Measurements from ENCODE around the gene ZNF3.

ZNF3 gene

DNA sequence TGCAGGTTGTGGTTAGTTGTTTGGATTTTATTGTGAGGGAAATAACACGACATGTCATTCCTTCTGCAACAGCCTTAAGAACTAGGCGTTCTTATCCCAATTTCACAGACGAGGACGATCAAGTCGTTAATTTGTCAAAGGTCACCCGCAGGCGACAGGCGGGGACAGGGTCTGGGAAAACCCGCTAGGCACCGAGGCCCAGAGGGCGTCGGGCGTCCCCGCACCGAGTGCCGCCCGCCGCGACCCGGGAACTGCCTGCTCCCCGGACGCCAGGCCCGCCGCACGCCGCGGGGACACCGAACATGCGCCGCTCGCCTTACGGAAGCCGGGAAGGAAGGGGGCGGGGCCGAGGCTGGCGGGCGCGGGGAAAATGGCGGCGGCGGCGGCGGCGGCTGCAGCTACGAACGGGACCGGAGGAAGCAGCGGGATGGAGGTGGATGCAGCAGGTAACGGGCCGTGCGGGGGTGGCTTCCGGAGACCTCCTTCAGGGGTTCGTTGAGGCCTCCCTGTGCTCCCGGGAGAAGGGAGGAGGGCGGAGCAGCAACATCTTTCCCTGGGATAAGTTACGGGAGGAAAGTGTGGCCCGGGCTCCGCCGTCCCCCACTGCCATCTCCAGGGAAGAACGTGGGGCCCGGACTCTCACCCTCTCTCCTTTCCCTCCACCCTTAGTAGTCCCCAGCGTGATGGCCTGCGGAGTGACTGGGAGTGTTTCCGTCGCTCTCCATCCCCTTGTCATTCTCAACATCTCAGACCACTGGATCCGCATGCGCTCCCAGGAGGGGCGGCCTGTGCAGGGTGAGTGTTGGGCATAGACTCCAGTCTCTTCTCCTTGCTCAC is 7.3 kb upstream of the ZNF3 start, which contains the start of gene COPS6:
TSS of gene COPS6 (plus strand) at position 349 of the 837 bp plus-strand sequence. CDS start at position 371, 22 bp downstream.
- DNase-seq (ENCODE audit: low spot score), result peak; percentile 83

DNA sequence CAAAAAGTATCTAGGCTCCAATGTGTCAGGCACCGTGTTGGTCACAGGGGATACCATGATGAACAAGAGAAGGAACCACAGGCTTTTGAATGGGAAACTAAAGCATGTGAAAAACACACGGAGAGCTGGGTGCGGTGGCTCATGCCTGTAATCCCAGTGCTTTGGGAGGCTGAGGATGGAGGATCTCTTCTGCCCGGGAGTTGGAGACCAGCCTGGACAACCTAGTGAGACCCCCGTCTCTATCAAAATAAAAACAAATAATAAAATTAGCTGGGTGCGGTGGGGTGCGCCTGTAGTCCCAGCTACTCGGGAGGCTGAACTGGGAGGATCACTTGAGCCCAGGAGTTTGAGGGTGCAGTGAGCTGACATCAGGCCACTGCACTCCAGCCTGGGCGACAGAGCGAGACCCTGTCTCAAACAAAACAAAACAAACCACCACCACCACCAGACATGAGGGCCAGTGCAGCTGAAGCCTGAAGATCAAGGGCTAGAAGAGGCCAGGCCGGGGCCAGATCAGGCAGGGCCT is 6.6 kb upstream of the ZNF3 start:
- no peak for DNase-seq (ENCODE audit: low spot score)

DNA sequence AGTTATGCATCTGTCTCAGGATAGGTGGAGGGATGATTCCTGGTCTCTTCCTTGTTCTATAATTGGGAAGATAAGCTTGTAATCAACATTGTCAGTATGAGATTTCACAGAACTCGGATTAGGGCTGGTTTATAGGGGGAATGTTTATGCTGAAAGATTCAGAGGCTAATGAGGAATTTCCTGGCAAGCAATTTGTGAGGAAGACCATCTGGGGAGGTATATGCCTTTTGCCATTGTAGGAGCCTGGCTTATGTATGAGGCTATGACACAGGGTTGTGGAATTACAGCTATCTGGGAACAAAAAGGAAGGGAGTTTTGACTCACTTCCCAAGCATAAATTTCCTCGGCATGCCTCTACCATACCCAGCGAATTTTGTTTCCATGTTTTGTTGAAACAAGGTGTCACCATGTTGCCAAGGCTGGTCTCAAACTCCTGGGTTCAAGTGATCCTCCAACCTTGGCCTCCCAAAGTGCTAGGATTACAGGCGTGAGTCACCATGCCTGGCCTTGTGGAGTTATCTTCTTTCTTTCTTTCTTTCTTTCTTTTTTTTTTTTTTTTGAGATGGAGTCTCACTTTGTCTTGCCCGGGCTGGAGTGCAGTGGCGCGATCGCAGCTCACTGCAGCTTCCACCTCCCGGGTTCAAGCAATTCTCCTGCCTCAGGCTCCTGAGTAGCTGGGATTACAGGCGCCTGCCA is 5.7 kb upstream of the ZNF3 start:
- peak; percentile 94 for DNase-seq (ENCODE audit: low spot score)

DNA sequence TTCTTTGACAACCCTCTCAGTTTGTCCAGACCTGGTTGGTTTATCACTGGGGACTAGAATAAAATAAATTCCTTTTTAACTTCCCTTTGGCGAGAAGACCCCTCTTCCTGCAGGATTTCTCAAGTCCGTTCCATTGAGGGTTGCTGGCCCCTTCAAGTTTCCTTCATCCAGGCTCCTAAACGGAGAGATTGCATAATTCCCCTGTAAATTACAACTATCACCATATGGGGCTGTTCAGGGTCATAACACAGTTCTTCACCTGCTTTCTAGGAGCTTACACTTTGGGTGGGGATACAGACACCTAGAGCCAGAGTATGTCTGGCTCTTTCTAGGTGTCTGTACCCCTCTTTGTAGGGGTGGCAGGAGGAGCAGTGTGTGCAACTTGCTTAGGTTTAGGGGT is 4.0 kb upstream of the ZNF3 start:
- DNase-seq (ENCODE audit: low spot score), result no peak

DNA sequence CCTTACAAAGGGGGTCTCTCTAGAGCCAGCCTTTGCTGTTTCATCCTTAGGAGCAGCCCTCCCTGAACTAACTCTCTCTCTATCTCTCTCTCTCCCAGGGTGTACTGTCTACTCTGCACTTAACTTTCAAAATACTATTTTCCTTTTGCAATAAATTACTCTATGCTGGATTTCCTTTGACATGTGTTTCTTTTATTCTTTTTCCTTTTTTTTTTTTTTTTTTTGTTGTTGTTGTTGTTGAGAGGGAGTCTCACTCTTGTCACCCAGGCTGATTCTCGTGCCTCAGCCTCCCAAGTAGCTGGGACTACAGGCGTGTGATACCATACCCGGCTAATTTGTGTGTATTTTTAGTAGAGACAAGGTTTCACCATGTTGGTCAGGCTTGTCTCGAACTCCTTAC is 1.5 kb upstream of the ZNF3 start:
- DNase-seq (ENCODE audit: low spot score), result no peak

DNA sequence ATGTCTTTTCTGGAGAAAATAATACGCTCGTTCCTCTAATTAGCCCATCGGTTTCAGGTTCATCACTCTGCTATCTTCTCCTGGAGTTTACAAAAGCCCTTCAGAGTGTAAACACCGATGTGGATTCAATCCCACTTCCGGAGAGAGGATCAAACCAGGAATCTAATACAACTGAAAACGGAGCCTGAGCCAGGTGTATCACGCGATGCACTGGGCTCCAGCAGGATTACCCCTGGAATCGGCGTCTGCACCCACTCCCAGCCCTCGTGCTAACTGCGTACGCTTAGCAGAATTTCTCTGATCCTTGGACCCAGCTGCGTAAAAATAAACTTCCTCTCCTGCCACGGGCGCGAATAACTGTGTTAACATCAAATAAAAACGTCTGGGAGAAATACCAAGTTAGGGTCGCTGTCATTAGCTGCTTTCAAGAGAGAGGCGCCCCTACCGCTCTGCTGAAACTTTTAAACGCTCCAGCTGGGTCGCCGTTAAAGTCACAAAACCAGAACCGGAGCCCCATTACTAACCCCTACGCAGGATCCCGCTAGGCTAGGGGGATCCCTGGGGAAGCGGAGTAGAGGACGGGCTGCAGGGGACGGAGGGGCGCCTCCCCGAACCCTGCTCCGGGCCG is 502 bp downstream of the ZNF3 start:
- DNase-seq (ENCODE audit: low spot score), result peak; percentile 58

DNA sequence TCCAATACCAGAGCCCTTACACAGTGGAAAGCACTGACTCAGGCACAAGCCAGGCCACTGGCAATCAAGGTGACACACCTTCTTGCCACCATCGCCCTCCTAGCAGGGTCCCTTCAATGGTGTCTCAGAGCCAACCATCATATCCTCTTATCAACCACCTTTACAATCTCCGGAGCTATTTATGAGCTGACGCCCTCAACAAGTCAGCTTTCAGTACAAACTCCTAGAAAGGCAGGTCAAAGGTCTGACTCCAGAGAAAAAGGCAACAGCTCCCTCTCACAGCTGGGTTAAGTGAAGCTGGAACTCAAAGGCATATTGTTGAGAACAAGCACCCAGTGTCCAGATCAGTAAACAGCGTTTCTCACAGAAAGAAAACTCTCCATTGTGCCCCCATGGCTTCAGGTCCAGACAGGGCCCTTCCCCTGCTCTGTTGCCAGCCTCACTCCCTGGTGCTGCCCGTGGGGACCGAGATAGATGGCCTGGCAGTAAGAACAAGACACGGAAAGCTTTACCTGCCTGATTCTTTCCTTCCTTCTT is 2.4 kb downstream of the ZNF3 start:
- DNase-seq (ENCODE audit: low spot score), result no peak

DNA sequence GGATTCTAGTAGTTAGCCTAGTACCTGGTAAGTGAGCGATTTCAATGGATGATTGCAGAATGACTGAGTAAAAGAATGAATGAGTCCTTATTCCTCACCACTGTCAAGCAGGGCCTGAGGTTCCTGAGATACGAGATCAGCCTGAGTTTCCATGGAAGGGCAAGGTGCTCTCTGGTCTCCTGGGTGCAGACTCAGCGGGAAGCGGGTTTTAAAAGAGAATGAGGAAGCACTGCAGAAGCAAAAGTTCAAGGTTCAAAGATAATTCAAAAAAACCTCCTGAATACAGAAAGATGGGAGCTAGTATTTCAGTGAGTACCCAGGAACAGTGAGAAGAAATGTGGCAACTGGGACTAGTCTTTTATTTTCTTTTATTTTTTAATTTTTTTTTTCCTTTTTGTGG is 4.3 kb downstream of the ZNF3 start:
- DNase-seq (ENCODE audit: low spot score), result no peak

DNA sequence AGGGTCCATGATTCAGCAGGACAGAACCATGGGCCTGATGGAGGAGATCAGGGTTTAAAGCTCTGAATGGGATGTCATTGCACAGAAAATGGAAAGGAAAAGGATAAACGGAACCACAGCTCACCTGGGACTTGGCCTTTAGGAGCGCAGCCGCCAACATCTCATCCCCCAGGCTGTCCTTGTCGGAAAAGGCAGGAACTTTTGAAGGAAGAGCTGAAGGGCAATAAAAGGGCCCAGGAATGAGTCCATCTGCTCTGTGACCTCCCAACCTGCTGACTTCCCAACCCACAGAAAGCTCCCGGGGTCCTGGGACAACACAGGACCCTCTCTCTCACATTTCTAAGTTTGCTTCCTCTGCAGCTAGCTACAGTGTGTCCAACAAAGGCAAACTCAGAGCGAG is 6.1 kb downstream of the ZNF3 start:
- no peak for DNase-seq (ENCODE audit: low spot score)

DNA sequence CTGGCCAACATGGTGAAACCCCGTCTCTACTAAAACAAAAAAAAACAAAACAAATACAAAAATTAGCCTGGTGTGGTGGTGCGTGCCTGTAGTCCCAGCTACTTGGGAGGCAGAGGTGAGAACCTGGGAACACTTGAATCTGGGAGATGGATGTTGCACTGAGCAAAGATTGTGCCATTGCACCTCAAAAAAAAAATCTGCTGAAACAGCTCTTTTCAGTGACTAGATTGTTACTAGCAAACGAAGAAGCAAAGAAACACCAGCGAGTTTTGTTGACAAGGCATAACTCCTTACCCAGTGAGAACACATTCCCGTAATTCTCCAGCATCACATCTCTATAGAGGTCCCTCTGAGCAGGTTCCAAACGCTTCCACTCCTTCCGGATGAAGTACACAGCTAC is 6.7 kb downstream of the ZNF3 start:
- no peak for DNase-seq (ENCODE audit: low spot score)

DNA sequence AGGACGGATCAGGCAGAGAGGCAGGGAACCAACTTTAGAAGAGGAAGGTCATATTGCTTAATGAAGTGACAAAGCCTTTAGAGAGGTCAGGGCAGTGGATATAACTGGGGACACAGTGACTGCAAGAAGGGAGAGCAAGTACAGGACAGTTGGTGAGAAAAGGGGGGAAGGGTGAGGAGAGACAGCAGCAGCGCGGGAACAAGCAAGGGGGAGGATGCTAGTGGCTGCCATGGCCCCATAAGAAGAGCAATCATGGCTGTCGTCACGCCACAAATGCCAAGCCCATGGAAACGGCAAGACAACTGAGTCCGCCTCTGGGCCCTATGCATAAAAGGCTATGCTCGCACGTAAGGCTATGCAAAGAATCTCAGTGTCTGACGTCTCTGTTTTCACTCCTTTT is 9.1 kb downstream of the ZNF3 start:
- DNase-seq (ENCODE audit: low spot score), result no peak

DNA sequence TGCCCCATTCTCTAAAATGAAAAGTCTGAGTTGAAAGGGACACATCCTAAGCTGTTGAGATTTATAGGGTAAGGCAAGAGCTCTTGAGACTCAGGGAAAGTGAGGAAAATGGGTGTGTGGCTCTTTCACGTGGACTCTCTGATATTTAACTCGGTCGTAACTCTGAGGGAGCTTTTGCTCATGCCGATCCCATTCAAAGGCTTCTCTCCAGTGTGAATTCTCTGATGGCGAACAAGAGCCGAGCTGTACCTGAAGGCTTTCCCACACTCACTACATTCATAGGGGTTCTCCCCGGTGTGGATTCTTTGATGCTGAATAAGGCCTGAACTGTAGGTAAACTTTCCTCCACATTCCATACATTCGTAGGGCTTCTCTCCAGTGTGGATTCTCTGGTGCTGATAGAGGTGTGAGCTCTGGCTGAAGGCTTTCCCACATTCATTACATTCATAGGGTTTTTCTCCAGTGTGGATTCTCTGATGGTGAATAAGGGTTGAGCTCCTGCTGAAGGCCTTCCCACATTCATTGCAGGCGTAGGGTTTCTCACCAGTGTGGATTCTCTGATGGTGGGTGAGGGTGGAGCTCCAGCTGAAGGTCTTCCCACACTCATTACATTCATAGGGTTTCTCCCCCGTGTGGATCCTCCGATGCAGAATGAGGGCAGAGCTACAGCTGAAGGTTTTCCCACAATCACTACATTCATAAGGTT is 10.4 kb downstream of the ZNF3 start:
- no peak for DNase-seq (ENCODE audit: low spot score)

DNA sequence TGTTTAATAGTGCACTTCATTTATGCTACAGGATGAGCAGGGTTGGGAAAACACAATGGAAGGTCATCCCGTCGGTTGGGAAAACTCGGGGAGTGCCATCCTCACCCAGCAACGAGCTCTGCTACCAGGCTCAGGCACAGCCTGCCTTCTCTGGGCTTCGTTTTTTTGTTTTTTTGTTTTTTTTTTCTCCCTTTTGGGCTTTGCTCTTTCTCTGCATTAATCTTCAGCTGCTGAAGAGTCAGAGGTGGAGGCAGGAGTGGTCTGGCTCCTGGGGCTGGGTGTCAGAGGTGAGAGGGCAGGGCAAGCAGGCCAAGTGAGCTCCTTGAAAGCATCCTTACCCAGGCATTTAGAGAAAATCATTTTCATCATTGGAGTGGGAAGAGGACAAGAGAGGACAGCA is 11.5 kb downstream of the ZNF3 start:
- DNase-seq (ENCODE audit: low spot score), result no peak

DNA sequence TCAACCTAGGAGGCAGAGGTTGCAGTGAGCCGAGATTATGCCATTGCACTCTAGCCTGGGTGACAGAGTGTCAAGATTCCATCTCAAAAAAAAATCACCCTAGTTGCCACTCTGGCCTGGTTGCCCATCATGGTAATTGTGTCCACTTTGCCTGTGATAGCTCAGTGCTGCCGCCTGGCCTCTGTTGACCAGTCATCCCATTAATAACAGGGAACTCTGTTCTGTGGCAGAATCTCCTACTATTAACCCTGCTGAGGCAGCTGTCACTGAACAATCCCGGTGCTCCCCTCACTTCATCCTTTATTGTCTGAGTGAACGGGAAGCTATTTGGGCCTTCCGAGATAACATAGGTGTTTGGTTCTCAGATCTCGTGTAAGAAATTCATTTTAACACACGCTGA is 14.6 kb downstream of the ZNF3 start:
- no peak for DNase-seq (ENCODE audit: low spot score)

DNA sequence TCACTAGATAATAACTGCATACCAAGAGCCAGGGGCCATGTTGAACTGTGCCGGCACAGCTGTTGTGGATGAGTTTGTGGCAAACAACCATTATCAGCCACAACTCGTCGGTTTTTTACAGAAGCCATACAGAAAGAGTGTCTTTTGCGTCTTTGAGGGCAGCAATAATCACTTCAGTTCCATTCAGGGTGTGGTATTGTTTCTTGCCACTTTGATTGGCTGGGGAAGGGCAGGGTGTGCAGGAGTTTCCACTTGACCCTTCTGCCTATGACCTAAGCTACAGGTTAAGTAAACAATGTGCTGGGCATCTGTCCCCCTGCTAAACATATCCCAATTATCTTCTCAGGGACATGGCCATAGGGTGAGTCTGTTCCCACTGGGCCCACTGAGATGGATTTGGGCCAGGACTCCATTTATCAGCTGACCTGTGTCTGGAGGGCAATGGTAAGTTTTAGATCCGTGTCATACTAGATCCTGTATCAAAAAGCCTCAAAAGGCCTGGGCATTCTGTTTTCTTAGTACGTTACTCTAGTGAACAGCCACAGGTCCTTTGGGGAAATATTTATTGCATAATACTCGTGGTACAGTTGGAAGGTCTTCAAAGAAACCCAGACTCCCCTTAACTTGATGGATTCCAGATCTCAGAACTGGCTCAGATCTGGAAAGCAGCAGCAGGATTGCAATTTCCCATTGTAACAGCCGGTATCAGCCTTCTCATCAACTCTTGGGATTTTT is 15.9 kb downstream of the ZNF3 start:
- DNase-seq (ENCODE audit: low spot score), result no peak

DNA sequence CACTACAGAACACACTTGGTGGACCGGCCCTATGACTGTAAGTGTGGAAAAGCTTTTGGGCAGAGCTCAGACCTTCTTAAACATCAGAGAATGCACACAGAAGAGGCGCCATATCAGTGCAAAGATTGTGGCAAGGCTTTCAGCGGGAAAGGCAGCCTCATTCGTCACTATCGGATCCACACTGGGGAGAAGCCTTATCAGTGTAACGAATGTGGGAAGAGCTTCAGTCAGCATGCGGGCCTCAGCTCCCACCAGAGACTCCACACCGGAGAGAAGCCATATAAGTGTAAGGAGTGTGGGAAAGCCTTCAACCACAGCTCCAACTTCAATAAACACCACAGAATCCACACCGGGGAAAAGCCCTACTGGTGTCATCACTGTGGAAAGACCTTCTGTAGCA is 17.4 kb downstream of the ZNF3 start:
- no peak for DNase-seq (ENCODE audit: low spot score)

DNA sequence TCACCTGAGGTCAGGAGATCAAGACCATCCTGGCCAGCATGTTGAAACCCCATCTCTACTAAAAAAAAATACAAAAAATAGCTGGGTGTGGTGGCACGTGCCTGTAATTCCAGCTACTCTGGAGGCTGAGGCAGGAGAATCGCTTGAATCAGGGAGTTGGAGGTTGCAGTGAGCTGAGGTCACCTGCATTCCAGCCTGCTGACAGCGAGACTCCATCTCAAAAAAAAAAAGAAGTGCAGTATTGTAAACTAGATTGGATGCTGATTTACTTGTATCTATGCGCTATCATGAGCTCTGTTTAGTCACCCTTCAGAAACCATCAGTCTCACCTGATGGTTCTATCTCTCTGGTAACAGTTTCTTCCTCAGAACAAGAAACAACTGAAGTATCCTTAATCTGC is 18.1 kb downstream of the ZNF3 start:
- no peak for DNase-seq (ENCODE audit: low spot score)

DNA sequence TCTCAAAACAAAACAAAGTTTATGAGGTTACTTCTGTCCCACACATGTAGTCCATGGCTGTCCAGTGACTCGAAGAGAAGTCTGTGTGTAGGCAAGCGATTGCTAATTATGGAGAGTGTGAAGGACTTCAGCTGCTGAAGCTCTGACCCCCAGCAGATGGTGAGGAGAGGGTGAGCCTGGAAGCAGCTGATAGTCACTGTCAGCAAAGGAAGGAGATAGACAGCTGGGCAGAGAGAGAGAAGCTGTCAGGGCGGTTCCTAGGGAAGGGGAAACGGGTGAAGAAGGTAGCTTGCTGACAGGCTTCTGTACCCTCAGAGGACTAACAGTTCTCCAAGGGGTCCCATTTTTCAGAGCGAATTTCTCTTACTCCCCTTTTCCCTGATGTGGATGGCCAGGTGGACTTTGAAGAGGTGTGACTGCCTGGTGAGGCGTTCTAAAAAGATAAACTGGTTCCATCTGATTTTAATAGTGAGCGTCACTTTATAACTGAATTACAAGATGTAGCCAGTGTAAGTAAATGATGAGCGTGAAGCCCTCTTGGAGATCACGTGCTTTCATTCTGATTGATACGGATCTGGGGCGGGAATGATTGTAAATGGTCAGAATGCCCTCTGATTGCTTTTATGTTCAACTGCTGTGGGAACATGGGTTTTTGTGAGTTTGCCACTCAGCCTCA is 19.9 kb downstream of the ZNF3 start:
- DNase-seq (ENCODE audit: low spot score), result no peak

DNA sequence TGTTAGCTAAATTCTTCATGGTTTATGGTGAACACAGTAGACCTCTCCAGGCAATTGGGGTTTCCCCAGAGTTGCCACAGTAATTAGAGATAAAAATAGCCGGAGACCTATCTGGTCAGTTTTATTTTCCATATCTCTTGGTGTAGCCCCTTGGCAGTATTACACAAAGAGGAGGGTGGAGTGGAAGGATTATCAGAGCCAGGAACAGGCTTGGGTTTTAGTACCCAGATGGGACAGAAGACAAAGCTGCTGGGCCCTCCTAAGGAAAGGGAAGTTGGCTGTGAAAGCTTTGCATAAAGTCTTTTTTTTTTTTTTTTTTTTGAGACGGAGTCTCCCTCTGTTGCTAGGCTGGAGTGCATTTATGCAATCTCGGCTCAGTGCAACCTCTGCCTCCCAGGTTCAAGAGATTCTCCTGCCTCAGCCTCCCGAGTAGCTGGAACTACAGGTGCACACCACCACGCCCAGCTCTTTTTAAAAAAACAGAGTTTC is 22.2 kb downstream of the ZNF3 start:
- no peak for DNase-seq (ENCODE audit: low spot score)

DNA sequence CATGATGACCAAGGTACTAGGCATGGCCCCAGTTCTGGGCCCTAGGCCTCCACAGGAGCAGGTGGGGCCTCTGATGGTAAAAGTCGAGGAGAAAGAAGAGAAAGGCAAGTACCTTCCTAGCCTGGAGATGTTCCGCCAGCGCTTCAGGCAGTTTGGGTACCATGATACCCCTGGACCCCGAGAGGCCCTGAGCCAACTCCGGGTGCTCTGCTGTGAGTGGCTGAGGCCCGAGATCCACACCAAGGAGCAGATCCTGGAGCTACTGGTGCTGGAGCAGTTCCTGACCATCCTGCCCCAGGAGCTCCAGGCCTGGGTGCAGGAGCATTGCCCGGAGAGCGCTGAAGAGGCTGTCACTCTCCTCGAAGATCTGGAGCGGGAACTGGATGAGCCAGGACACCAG is 24.5 kb downstream of the ZNF3 start:
- DNase-seq (ENCODE audit: low spot score), result no peak

DNA sequence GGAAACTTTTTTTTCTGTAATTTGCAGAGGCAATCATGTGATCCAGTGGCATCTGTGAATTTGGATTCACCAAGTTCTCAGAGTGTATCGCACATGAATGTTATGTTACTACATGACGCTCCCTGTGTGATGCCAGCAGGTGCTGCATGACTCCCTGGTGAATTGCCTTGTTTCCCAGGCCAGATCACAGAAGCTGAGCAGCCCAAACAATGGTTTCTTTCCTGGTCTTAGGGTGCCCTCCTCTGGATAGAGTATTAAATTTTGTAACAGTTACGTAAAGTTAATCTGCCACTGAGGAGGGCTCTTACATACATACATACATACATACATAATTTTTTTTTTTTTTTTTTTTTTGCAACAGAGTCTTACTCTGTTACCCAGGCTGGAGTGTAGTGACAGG is 28.3 kb downstream of the ZNF3 start:
- peak; percentile 96 for DNase-seq (ENCODE audit: low spot score)

All from RKO (cell line).